Stimulated activated CD4-positive, alpha-beta T cell treated with anti-CD3 and anti-CD28 coated beads, Interleukin-4, amount 100 ng/mL, for 1 hour (primary cell): ENCODE results near the gene SPINK13.
"Not testable (repeated sequence)": the region's sequence is repeated elsewhere in the genome, so short reads cannot be mapped to it uniquely, and the experiment has no call there.

ENCODE experiments used
- DNase-seq: peaks from one replicate; pipeline ENCODE4 v3.0.0-alpha.2; 2020

Gene SPINK13, protein sequence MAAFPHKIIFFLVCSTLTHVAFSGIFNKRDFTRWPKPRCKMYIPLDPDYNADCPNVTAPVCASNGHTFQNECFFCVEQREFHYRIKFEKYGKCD

DNA sequence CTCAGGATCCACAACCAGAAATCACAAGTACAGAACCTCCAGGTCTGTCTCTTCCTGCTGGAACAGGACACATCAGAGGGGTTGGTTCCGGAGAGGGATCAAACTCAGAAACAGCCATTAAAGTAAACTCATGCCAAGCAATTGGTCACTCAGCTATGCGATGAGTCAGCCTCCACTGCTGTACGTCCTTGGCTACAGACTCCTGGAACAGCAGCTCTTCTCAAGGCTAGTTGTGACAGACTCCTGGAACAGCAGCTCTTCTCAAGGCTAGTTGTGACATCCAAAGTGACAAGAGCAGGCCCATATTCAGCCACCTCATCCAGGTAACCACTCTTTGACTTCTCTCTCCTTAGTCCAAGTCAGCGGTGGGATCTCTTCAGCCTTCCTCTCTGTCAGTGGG lies at the start of gene SPINK13:
Gene SPINK13 (plus strand): TSS at position 229 of the 400 bp plus-strand sequence. CDS start 1,279 bp downstream, outside the sequence.
- DNase-seq, result no peak

DNA sequence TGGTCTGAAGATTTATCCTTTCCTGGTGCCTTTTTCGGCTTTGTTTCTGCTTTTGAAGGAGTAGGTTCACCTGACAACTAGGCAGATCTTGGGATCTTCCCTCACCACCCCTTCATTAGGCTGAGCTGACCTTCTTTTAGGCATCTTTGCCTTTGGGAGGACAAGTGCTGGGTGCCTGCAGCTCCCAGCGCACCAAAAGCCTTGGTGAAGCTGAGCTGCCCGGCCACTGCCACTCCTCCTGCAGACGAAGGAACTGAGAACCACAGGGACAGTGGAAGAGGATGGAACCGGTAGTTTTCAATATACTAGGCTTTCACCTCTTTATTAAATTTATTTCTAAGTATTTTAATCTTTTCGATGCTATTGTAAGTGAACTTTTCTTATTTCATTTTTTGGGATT lies 47.1 kb upstream of the SPINK13 start:
- no peak for DNase-seq

DNA sequence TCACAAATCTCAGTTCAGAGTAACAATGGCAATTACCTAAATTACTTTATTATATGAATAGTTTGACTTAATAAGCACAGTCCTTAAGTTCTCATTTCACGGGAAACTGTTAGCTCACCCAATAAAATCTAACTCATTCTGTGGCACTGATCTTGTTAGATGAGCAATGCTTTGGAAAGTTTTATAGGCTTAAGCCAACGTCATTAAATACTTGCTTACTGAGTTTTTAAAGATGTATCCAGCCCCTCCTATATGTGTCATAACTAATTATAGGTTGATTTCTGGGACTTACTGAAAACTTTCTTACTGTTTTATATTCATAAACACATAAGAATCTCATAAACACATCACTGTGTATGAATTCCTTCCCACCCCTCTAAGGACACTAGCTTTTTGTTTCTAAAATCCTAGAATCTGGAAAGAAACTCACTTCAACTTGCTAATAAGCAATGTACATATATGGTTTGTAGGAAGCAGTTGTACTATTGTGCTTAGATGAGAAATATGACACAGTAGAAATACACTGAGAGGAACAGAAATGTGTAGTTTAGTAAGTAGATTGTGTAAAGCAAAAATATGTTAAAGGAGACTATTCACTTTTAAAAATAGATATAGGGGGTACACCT lies 44.4 kb upstream of the SPINK13 start:
- DNase-seq, result no peak

DNA sequence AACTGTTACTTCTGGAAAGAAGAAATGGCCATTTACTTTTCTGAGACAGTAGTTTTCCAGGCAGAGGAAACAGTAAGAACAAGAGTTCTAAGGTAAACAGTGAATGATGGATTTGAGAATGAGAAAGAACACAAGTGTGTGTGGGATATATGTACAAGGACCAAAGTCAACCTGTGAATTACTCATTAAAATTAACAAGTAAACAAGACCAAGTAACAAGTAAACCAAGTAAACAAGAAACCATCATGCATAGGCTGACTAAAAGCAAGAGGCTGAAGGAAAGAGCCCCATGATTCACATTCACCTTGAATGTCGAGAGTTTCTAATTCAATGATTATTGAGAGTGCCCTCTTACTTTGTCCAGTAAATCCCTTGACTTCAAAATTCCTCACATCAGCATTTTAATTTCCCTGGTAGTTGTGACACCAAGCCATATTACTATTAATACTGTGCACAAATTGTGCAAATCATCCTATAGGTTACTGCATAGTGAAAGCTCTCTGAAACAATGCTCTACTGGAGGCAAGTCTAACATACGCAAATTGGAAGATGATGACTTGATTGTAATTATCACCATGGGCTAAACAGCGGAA lies 40.1 kb upstream of the SPINK13 start:
- no peak for DNase-seq

DNA sequence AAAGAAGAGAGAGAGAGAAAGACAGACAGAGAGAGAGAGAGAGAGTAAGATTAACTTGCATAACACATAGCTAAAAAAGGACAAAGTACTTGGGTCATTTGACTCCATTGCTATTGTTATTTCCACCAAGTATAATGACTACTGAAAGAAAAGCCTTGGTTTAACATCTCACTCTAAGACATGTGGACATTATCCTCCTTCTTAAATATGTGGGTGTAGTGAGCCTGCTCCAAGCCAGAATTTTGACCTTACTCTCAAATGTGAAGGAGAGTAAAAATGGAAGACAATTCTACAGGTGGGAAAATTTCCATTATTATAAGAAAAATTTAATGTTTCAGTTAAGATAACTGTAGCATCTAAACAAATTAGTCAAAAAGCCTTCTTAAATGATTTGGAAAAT lies 38.8 kb upstream of the SPINK13 start:
- no peak for DNase-seq

DNA sequence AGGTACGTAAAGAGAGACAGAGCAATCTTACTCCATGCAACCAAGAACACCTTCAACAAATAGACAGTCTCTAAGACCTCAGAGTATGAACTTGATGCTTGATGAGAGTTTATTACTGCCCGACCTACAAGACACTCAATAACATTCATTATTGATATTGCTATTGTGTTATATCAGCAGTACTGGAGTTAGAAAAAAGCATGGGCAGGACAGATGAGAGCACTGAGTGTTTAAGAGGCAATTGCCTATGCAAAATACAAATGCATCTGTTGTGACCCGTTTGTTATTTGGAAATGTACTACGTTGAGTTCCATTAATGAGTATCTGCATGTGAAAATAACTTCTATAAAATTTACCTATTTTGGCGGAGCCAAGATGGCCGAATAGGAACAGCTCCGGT lies 38.4 kb upstream of the SPINK13 start:
- no peak for DNase-seq

DNA sequence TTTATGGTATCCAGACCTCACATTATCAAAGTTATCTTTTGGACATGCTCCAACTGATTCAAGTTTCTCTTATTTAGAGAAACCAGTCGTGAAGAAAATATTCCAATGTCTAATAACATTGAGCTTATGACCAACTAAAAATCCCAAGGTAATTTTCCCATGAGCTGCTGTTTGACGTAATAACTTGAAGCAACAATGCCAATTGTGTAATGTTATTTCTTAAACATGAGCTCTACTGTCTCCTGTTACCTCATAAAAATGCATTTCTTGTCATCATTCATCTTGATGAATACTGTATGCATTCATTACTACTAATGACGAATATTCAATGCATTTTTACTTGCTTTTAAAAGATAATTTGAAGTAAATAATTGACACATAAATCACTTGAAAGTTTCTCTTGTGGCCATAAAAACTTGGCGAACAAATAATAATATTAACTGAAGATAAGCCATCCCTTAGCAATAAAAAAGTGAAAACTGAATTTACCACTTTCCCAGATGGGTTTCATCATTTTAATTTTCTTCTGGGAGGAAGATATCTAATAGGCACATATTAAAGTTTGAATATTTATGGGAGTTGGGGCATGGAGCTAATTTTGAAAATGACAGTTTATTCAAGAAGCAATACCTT lies 30.7 kb upstream of the SPINK13 start:
- DNase-seq, result no peak

DNA sequence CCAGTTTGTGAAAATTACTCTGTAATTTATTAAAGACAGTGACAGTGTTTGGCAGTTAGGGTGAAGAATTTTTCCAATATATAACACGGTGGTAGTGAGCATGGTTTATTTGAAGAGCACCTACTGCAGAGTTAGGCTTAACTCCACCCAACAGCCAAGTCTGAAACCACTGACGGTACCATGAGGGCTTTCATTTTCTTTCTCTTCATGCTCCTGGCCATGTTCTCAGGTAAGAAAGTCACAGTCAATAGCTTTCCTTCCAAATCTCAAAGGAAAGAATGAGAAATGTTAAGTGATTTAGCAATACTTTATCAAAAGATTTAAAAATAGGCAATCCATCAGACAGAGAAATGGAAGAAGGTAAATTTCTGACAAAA lies 30.2 kb upstream of the SPINK13 start, which contains the start of gene MARCOL:
Gene MARCOL (plus strand): TSS at position 108 of the 377 bp plus-strand sequence. CDS start 73 bp downstream, at position 181.
- no peak for DNase-seq

DNA sequence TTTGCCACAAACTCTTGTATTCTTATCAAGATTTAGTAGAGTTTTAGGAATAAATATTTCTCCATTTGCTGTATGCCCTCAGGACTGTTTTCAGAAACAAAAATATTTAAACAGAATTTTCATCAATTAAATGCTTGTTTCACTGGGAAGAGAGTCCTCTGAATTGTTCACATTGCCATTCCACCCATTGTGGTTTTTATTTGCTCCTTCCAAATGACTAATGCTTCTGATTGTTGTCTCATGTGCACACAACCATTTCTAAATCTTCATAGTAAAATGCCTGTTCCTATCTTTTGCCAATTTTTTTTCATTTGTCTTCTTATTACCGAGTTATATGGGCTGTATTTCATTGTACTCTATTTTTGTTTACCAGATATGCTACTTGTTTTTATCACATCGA lies 19.7 kb upstream of the SPINK13 start:
- DNase-seq, result no peak

DNA sequence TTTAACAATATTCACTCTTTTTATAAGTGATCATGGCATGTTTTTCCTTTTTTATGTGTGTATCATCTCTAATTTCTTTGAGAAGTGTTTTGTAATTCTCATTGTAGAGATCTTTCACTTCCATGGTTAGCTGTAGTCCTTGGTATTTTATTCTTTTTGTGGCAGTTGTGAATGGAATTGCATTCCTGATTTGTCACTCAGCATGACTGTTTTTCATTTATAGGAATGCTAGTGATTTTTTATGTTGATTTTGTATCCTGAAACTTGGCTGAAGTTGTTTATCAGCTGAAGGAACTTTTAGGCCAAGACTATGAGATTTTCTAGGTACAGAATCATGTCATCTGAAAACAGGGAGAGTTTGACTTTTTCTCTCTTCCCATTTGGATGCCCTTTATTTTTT lies 13.1 kb upstream of the SPINK13 start:
- DNase-seq, result no peak

DNA sequence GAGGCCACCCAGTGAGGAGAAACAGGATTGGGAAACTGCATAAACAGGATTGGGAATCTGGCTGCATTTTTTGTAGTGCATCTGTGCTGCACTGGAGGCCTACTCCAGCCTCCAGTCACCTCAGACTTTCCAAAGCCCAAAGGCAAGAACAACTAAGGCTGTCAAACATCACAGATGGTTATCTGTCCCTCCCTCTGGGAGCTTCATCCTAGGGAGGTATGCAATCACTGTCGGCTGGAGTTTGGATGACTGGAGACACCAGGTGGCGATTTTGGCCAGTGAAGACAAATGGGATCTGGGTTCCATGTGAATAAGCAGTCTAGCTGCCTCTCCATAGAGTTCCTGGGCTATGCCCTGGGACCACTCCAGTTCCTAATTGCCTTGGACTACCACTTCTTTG lies 9.3 kb upstream of the SPINK13 start:
- no peak for DNase-seq

DNA sequence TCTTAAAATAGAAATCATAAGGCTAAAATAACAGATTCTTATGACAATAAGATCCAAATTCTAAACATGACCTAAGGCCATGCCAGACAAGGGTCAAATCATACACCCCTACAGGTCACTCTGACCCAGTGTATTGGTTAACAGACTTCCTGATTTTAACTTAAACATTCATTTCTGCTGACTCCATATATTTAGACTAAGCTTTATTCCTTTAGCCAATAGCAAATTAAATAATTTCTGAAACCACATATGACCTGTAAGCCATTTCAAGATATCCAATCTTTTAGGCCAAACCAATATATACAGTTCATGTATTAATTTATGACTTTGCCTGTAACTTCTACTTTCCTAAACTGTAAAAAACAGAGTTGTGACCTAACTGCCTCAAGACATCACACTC lies 7.4 kb upstream of the SPINK13 start:
- DNase-seq, result no peak

DNA sequence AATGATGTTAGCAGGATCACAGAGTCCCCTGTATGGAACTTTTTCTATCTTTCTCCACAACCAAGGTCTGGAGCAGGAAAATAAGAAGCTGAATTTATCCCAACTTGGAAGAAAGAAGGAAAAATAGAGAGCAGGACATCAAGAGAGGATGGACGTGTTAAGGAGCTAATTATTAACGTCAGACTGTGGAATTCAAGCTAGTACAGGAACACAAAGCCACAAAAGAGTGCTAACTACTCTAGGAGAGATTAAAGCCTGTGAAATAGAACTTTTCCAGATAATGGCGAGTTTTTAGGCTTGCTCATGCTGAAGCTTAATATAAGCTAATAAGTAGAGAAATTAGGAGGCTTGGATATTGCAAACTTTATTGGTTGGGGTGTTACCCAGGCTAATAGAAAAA lies 632 bp upstream of the SPINK13 start:
- DNase-seq, result no peak

DNA sequence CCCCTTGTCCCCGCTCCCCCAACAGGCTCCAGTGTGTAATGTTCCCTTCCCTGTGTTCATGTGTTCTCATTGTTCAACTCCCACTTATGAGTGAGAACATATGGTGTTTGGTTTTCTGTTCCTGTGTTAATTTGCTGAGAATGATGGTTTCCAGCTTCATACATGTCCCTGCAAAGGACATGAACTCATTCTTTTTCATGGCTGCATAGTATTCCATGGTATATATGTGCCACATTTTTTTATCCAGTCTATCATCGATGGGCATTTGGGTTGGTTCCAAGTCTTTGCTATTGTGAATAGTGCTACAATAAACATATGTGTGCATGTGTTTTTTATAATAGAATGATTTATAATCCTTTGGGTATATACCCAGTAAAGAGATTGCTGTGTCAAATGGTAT lies 6.5 kb downstream of the SPINK13 start:
- DNase-seq, result not testable (repeated sequence)

DNA sequence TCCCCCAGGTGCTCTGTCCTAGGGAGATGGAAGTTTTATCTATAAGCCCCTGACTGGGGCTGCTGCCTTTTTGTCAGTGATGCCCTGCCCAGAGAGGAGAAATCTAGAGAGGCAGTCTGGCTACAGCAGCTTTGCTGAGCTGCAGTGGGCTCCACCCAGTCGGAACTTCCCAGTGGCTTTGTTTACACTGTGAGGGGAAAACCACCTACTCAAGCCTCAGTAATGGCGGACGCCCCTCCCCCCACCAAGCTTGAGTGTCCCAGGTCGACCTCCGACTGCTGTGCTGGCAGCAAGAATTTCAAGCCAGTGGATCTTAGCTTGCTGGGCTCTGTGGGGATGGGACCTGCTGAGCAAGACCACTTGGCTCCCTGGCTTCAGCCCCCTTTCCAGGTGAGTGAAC lies 12.3 kb downstream of the SPINK13 start:
- not testable (repeated sequence) for DNase-seq

DNA sequence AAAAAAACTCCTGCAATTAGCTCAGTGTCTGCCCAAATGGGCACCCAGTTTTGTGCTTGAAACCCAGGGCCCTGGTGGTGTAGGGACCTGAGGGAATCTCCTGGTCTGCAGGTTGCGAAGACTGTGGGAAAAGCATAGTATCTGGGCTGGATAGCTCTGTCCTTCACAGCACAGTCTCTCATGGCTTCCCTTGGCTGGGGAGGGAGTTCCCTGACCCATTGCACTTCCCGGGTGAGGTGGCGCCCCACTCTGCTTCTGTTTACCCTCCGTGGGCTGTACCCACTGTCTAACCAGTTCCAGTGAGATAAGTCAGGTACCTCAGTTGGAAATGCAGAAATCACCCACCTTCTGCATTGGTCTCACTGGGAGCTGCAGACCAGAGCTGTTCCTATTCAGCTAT lies 12.7 kb downstream of the SPINK13 start:
- DNase-seq, result not testable (repeated sequence)

DNA sequence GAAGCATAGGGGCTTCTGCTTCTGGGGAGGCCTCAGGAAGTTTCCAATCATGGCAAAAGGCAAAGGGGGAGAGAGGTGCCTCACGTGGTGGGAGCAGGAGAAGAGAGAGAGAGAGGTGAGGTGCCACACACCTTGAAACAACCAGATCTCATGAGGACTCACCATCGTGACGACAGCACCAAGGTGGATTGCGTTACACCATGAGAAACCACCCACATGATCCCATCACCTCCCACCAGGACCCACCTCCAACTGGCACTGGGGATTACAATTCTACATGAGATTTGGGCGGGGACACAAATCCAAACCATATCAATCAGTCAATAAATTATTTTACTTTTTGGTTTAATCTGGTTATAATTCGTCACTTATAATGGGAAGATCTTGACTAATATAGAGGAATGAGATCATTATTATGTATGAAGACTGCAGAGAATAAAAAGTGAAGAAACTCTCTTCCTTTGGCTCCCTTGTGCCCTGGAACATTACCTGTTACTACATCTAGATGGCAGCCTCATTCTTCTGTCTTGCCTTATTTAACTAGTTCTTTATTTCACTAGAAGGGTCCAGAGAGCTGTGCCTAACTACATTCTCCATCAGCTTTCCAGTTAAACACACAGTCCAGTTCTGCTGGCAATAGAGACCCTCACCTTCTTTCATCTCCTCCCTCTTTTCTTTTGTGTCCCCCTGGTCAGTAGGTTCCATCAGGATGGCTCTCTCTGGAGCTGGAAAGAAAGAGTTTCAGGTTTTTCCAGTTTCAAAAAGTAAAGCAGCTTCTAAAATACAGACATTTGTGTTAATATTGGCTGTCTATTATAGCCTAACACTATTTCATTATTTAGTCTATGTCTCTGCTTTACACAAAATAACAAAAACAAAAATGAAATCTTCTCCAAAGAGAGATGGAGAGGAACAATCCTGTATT lies 21.9 kb downstream of the SPINK13 start:
- DNase-seq, result no peak

DNA sequence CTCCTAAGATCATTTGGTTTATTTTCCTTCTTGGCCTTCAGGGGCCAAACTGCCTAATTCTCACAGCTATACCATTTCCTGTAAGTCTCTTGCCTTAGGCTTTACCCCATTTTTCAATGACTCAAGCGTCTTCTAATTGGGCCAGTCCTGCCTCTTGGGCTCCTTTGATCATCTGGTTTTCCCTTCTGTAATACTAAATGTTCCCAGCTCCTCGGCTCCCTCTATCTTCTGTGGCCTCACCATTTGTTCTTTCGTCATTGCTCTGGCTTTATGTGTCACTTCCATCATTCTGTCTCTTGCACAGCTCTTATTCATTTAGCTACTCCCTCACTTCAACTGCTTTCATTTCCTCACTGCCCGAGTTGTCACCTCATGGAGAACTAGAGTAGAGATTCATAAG lies 29.1 kb downstream of the SPINK13 start:
- no peak for DNase-seq

DNA sequence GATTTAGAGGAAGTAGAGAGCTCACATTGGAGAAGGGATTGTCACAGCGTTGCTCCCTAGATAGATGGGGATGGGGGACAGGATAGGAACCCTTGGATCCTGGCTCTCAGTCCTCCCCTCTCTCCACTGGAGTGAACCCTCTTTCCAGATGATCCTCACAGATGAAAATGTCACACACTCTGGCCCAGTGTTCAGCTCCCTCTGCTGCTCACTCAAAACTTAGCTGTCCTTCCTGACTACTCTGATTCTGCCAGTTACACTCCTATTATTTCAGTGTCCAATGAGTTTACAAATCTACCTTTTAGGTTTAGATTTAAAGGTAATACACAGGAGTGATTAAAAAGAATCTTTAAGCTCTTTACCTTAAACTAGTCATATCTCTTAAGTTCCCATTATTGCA lies 37.9 kb downstream of the SPINK13 start:
- DNase-seq, result no peak

DNA sequence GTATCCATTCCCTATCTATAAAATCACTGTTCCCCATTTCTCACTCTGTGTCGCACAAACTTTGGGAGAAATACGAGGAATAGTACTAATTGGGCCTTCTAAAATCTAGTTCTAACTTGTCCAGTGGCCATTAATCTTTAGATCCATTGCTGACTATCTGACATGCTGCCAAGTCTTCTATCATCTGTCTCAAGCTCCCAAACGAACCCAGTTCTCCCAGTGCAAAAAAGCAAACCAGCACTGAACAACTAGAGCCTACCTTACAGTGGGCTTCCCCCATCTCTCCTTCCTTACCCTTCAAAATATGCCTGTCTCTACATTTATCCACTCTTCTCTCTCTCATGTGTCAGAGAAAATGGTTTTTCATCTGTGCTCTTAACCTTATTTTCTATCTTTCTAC lies 40.4 kb downstream of the SPINK13 start:
- no peak for DNase-seq

DNA sequence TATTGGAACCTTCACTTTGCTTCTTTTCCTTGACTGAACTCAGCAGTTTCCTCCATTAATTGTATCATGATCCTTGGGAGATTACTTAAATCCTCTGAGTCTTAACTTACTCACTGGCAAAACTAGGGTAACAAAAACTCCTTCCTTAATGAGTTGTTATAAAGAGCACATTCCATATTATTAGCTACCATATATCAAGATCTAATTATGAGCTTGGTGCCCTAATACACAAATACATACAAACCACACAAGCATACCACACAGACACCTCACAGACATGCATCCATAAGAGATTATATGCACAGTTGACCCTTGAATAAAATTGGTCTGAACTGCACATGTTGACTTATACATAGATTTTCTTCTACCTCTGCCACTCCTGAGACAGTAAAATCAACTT lies 41.2 kb downstream of the SPINK13 start:
- no peak for DNase-seq

DNA sequence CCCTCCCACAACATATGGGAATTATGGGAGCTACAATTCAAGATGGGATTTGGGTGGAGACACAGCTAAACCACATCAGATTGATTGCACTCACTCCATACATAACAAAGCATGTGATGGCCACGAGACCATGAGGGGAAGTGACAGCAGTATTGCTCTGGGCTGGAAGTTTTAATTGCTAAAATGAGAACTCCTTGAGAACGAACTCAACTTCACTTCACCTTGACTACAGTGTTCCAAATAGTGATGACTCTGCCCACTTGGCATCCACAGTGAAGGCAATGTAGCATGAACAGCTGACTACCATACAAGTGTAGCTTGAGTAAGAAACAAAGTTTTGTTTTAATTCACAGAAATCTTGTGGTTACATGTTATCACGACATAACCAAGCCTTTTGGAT lies 42.9 kb downstream of the SPINK13 start:
- no peak for DNase-seq

DNA sequence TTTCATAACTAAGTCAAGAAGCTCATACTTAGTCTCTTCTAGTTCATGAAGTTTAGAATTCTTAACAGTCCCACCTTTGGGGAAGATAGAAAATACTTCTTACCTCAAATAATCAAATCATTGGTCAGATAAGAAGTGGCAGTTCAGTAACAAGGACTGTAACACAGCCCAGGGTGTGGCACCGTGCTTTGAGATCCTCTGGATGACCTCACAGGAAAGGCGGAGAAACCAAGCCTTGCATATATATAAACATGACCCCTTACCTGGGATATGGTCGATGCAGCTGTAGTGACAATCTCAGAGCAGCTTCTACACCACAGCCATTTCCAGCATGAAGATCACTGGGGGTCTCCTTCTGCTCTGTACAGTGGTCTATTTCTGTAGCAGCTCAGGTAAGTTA lies 43.6 kb downstream of the SPINK13 start, which contains the start of gene SPINK7:
Gene SPINK7 (plus strand): TSS at position 271 of the 400 bp plus-strand sequence. CDS start 61 bp downstream, at position 332.
- no peak for DNase-seq
